Esophagus squamous epithelium (tissue), 5 donors: Measurements from ENCODE around the gene FAM200B. TPM values are rescaled to one million over a fixed set of nuclear protein-coding genes. Genes with fewer than 3 reads are reported as not detected.

Experiments
- DNase-seq: peaks from one replicate; lab custom pipeline; 2025; lab: John Stamatoyannopoulos, UW
- H3K27ac ChIP-seq, 4 donors: fragments of 200-600 bp; sonication (generic); one replicate each; pipeline ENCODE4 v1.5.1; 2016 to 2019; ENCODE audit warnings: mild to moderate bottlenecking in 1 of 4
- H3K27me3 ChIP-seq, 4 donors: fragments of 200-600 bp; sonication (generic); 1 replicate in 3 of 4; 2 replicates in 1 of 4; pipeline versions ENCODE4 v1.5.1 to v1.6.0; 2017 to 2021; ENCODE audit warnings: antibody characterized with exemption in 1 of 4
- H3K36me3 ChIP-seq, 3 donors: fragments of 200-600 bp; sonication (generic); one replicate each; pipeline ENCODE4 v1.5.1; 2016 to 2019
- H3K4me1 ChIP-seq, 3 donors: fragments of 200-600 bp; sonication (generic); one replicate each; pipeline ENCODE4 v1.5.1; 2017 to 2019
- H3K4me3 ChIP-seq, 4 donors: fragments of 200-600 bp; sonication (generic); 1 replicate in 3 of 4; 2 replicates in 1 of 4; pipeline ENCODE4 v1.5.1; 2016 to 2019; ENCODE audit warnings: mild to moderate bottlenecking in 2 of 4, moderate library complexity in 1 of 4
- H3K9me3 ChIP-seq, 3 donors: fragments of 200-600 bp; sonication (generic); one replicate each; pipeline ENCODE4 v1.5.1; 2016 to 2019
- CTCF ChIP-seq, 6 experiments: fragments of 450-650 bp in 4 of 6; fragments of 200-600 bp in 2 of 6; sonication (generic) in 2 of 6; IDR thresholded peaks; one replicate each; pipeline ENCODE4 v1.5.1; 2016 to 2019; ENCODE audit warnings: antibody characterized with exemption in 6 of 6, mild to moderate bottlenecking in 4 of 6, moderate library complexity in 4 of 6
- POLR2A ChIP-seq, 4 donors: fragments of 450-650 bp; IDR thresholded peaks; one replicate each; pipeline ENCODE4 v1.6.1; 2017; ENCODE audit warnings: antibody characterized with exemption in 4 of 4, mild to moderate bottlenecking in 4 of 4, moderate library complexity in 3 of 4
- WGBS, 2 donors: methylation state at CpG; one replicate each; pipeline ENCODE4 v1.1.5; 2018; 5-methylcytosine and 5-hydroxymethylcytosine counted together
- intact Hi-C: fragments of 100-400 bp; cut with DNase I; formaldehyde crosslinking; loops from one replicate; pipeline ENCODE4 v1.15.0; 2022
- total RNA-seq, 4 donors: library from RNA; depleted of rRNA; stranded (reverse); fragments of >200 nt; gene quantifications; one replicate each; pipeline ENCODE4 v1.1.0, GENCODE V29; 2016
- donor health status: DM: yes; HTN: yes; CAD: no.

FAM200B gene
- total RNA-seq, 4 donors from 2014 or later, result 17.1 to 39.6 (median 31.4) TPM

GRCh38 chr4:15712214-15712613 lies 30.6 kb downstream of the FAM200B start:
- Histone ChIP-seq H3K4me3 (no peak overlapping the region), H3K27me3 (peaks cover 0 to 5% (median 0%) of the 10 kb centered on the region in 4 donors), H3K27ac (no peak overlapping the region), H3K9me3 (no peaks in the 10 kb centered on the region), H3K36me3 (no peaks in the 10 kb centered on the region), H3K4me1 (peaks cover 0 to 9% (median 1%) of the 10 kb centered on the region in 3 donors)
- WGBS, 2 donors, result 100% methylated on average over 1 of the region's 1 CpG
- DNase-seq, result no peak
- TF ChIP-seq POLR2A (IDR thresholded peaks at IDR 0.05) (no peak), CTCF (IDR thresholded peaks at IDR 0.05) (no peak)
- intact Hi-C loops, result no loop called here

- 70 to 87% methylated on average over 1 of the region's 1 CpG for WGBS, 2 donors
- no peak overlapping the region for H3K27ac ChIP-seq
- peaks cover 0 to 5% (median 0%) of the 10 kb centered on the region in 4 donors for H3K27me3 ChIP-seq
- H3K9me3 ChIP-seq, result no peaks in the 10 kb centered on the region
- H3K36me3 ChIP-seq, result no peaks in the 10 kb centered on the region
- no peak overlapping the region for H3K4me3 ChIP-seq
- TF ChIP-seq POLR2A (IDR thresholded peaks at IDR 0.05) (no peak), CTCF (IDR thresholded peaks at IDR 0.05) (no peak)
- intact Hi-C loops, result no loop called here
- DNase-seq, result no peak
- H3K4me1 ChIP-seq, result no peaks in the 10 kb centered on the region
Observed at GRCh38 chr4:15714141-15714540, 32.5 kb downstream of the FAM200B start.

GRCh38 chr4:15714646-15715435 lies 33.2 kb downstream of the FAM200B start:
- 54 to 69% methylated on average over 8 of the region's 8 CpGs for WGBS, 2 donors
- H3K9me3 ChIP-seq, result no peaks in the 10 kb centered on the region
- no peak for DNase-seq
- no peak overlapping the region for H3K27ac ChIP-seq
- intact Hi-C loops, result no loop called here
- no peaks in the 10 kb centered on the region for H3K4me1 ChIP-seq
- peaks cover 0 to 4% (median 0%) of the 10 kb centered on the region in 3 donors for H3K36me3 ChIP-seq
- TF ChIP-seq CTCF (IDR thresholded peaks at IDR 0.05) (no peak), POLR2A (IDR thresholded peaks at IDR 0.05) (no peak)
- peaks cover 0 to 8% (median 0%) of the 10 kb centered on the region in 4 donors for H3K27me3 ChIP-seq
- no peak overlapping the region for H3K4me3 ChIP-seq

GRCh38 chr4:15716115-15716514 lies 34.5 kb downstream of the FAM200B start:
- H3K27me3 ChIP-seq, result peaks cover 0 to 8% (median 0%) of the 10 kb centered on the region in 4 donors
- H3K4me1 ChIP-seq, result no peaks in the 10 kb centered on the region
- WGBS, 2 donors, result 74 to 84% methylated on average over 3 of the region's 3 CpGs
- H3K4me3 ChIP-seq, result no peak overlapping the region
- TF ChIP-seq POLR2A (IDR thresholded peaks at IDR 0.05), result no peak
- no peak for TF ChIP-seq CTCF (IDR thresholded peaks at IDR 0.05)
- no peak overlapping the region for H3K27ac ChIP-seq
- intact Hi-C loops, result no loop called here
- H3K9me3 ChIP-seq, result no peaks in the 10 kb centered on the region
- H3K36me3 ChIP-seq, result peaks cover 0 to 5% (median 0%) of the 10 kb centered on the region in 3 donors
- DNase-seq, result no peak

- intact Hi-C loops, result no loop called here
- WGBS, 2 donors, result 61 to 75% methylated on average over 6 of the region's 6 CpGs
- H3K4me3 ChIP-seq, result no peak overlapping the region
- no peak overlapping the region for H3K27ac ChIP-seq
- TF ChIP-seq POLR2A (IDR thresholded peaks at IDR 0.05) (no peak), CTCF (IDR thresholded peaks at IDR 0.05) (no peak)
- no peaks in the 10 kb centered on the region for H3K9me3 ChIP-seq
- H3K4me1 ChIP-seq, result no peaks in the 10 kb centered on the region
- DNase-seq, result no peak
- H3K36me3 ChIP-seq, result peaks cover 0 to 5% (median 0%) of the 10 kb centered on the region in 3 donors
- peaks cover 0 to 8% (median 0%) of the 10 kb centered on the region in 4 donors for H3K27me3 ChIP-seq
Observed at GRCh38 chr4:15717086-15717485, 35.5 kb downstream of the FAM200B start.
